Endothelial cell of umbilical vein (primary cell): ENCODE measurements around the gene RAD9B. TPM values are rescaled to one million over a fixed set of nuclear protein-coding genes. Genes with fewer than 3 reads are reported as not detected.

Source experiments
- BruUV-seq: library from RNA; stranded (reverse); fragments of 400-500 nt; replicated peaks from 2 replicates; lab custom pipeline; 2021; lab: Mats Ljungman, UMichigan
- CTCF ChIA-PET: fragments of 300-600, 350-600 bp; sonication (Branson Sonifier 250); formaldehyde crosslinking; loops from one replicate; lab custom pipeline; 2021; ENCODE audit warnings: antibody characterized with exemption, inconsistent platforms; lab: Charles Lee
- POLR2A ChIA-PET: fragments of 300-600, 350-600 bp; sonication (Branson Sonifier 250); formaldehyde crosslinking; loops from one replicate; lab custom pipeline; 2021; ENCODE audit warnings: antibody characterized with exemption, inconsistent platforms; lab: Charles Lee
- DNase-seq: peaks from one replicate; pipeline ENCODE4 v3.0.0-alpha.2; 2011; ENCODE audit warnings: low read depth, low spot score
- FAIRE-seq: peaks from 2 replicates; lab custom pipeline; 2011; peaks lifted over from hg19 to GRCh38; lab: Jason Lieb, UNC
- H2AFZ ChIP-seq: 2 replicates; pipeline ENCODE4 v1.6.0; 2012; ENCODE audit warnings: low read depth, low read length, control low read depth, inconsistent platforms
- H3K27ac ChIP-seq: 2 replicates; pipeline ENCODE4 v1.5.1; 2011; ENCODE audit warnings: low read depth, mild to moderate bottlenecking, control low read depth, low read length, moderate library complexity; ENCODE audit not compliant: insufficient read depth
- H3K27me3 ChIP-seq, 2 experiments: 2 replicates each; pipeline versions ENCODE4 v1.6.0 to v1.6.1; 2011; ENCODE audit warnings: low read length in 2 of 2, mixed read lengths in 1 of 2; ENCODE audit not compliant: control insufficient read depth in 2 of 2, insufficient read depth in 2 of 2
- H3K36me3 ChIP-seq, 2 experiments: 2 replicates in 1 of 2; 3 replicates in 1 of 2; pipeline ENCODE4 v1.5.1; 2011; ENCODE audit warnings: low read length in 2 of 2, mild to moderate bottlenecking in 1 of 2, moderate library complexity in 1 of 2; ENCODE audit not compliant: control insufficient read depth in 2 of 2, insufficient read depth in 2 of 2; ENCODE audit errors: extremely low read depth in 1 of 2
- H3K4me1 ChIP-seq: 3 replicates; pipeline ENCODE4 v1.5.1; 2011; ENCODE audit warnings: mild to moderate bottlenecking, low read length; ENCODE audit not compliant: control insufficient read depth, insufficient read depth; ENCODE audit errors: extremely low read depth
- H3K4me2 ChIP-seq: 2 replicates; pipeline ENCODE4 v1.6.1; 2011; ENCODE audit warnings: low read length, control low read depth, mixed read lengths; ENCODE audit not compliant: insufficient read depth
- H3K4me3 ChIP-seq, 3 experiments: fragments of 200-600 bp in 1 of 3; sonication (generic), shearing (Covaris generic) in 1 of 3; replicated peaks in 1 of 3; 2 replicates each; pipeline ENCODE4 v1.5.1; 2011 to 2016; ENCODE audit warnings: control low read depth in 3 of 3, low read length in 3 of 3, mild to moderate bottlenecking in 2 of 3, inconsistent platforms in 1 of 3, low read depth in 1 of 3, moderate library complexity in 1 of 3; ENCODE audit not compliant: insufficient read depth in 1 of 3
- H3K79me2 ChIP-seq: 2 replicates; pipeline ENCODE4 v1.6.0; 2012; ENCODE audit warnings: low read length, inconsistent platforms; ENCODE audit not compliant: control insufficient read depth, insufficient read depth
- H3K9ac ChIP-seq: replicated peaks from 2 replicates; pipeline ENCODE3; 2011; ENCODE audit warnings: low read length, control low read depth; ENCODE audit not compliant: insufficient read depth; ENCODE audit errors: extremely low read depth
- H3K9me1 ChIP-seq: replicated peaks from 3 replicates; pipeline ENCODE4 v1.6.0; 2011; ENCODE audit warnings: mild to moderate bottlenecking, low read length; ENCODE audit not compliant: control insufficient read depth, insufficient read depth; ENCODE audit errors: extremely low read depth
- H3K9me3 ChIP-seq: replicated peaks from 2 replicates; pipeline ENCODE4 v1.5.1; 2012; ENCODE audit warnings: low read length, inconsistent platforms; ENCODE audit not compliant: control insufficient read depth, insufficient read depth
- H4K20me1 ChIP-seq: replicated peaks from 2 replicates; pipeline ENCODE3; 2011; ENCODE audit warnings: mild to moderate bottlenecking, low read length; ENCODE audit not compliant: control insufficient read depth, insufficient read depth; ENCODE audit errors: extremely low read depth
- CTCF ChIP-seq, 2 donors: IDR thresholded peaks; 1 replicate in 1 of 2; 2 replicates in 1 of 2; pipeline ENCODE4 v1.5.1; 2011; ENCODE audit warnings: low read length in 2 of 2, mild to moderate bottlenecking in 2 of 2, moderate library complexity in 2 of 2, control low read depth in 1 of 2, inconsistent platforms in 1 of 2, low read depth in 1 of 2; ENCODE audit not compliant: insufficient read depth in 1 of 2; ENCODE audit errors: extremely low read depth in 1 of 2
- EZH2 ChIP-seq: IDR thresholded peaks from 2 replicates; pipeline ENCODE4 v1.6.1; 2012; ENCODE audit warnings: borderline replicate concordance, low read depth, mild to moderate bottlenecking, moderate library complexity, low read length, inconsistent platforms; ENCODE audit not compliant: severe bottlenecking
- FOS ChIP-seq: IDR thresholded peaks from 2 replicates; pipeline ENCODE4 v1.6.1; 2011; ENCODE audit warnings: mild to moderate bottlenecking, low read length, moderate library complexity, borderline replicate concordance; ENCODE audit not compliant: insufficient read depth
- GATA2 ChIP-seq: IDR thresholded peaks from 2 replicates; pipeline ENCODE4 v1.7.0; 2011; ENCODE audit warnings: low read depth, mild to moderate bottlenecking, moderate library complexity, mixed read lengths, low read length; ENCODE audit not compliant: insufficient read length, insufficient read depth
- JUN ChIP-seq: IDR thresholded peaks from 2 replicates; pipeline ENCODE4 v1.6.1; 2011; ENCODE audit warnings: borderline replicate concordance, low read depth; ENCODE audit not compliant: insufficient read length, insufficient read depth
- MYC ChIP-seq: IDR thresholded peaks from one replicate; pipeline ENCODE4 v1.6.1; 2011; ENCODE audit warnings: mild to moderate bottlenecking, low read depth, low read length
- dilution Hi-C: fragments of 300-500 bp; cut with MboI; formaldehyde crosslinking; loops from one replicate; pipeline ENCODE4 v1.15.0; 2019; ENCODE audit warnings: low sequenced_read_pairs; ENCODE audit not compliant: extremely low pct_ligation_motif_present
- intact Hi-C: fragments of 100-400 bp; cut with micrococcal nuclease; formaldehyde crosslinking; loops from one replicate; pipeline ENCODE4 v1.10.0; 2022
- polyA plus RNA-seq, 4 experiments: library from polyadenylated mRNA; depleted of rRNA in 3 of 4; stranded (reverse) in 3 of 4; unstranded in 1 of 4; fragments of >200 nt; gene quantifications; 2 replicates each; pipeline versions ENCODE4 v1.2.1 to v1.2.3, GENCODE V29; 2011 to 2012; ENCODE audit warnings: missing spikeins in 1 of 4
- total RNA-seq: library from RNA; stranded (reverse); gene quantifications from 2 replicates; pipeline ENCODE4 v1.2.3, GENCODE V29; 2021

RAD9B gene
- total and polyA plus RNA-seq, 2 donors (not counting 3 experiments of a cell fraction or from before 2014, with no cell fraction given) = 0.11 to 0.15 TPM

DNA sequence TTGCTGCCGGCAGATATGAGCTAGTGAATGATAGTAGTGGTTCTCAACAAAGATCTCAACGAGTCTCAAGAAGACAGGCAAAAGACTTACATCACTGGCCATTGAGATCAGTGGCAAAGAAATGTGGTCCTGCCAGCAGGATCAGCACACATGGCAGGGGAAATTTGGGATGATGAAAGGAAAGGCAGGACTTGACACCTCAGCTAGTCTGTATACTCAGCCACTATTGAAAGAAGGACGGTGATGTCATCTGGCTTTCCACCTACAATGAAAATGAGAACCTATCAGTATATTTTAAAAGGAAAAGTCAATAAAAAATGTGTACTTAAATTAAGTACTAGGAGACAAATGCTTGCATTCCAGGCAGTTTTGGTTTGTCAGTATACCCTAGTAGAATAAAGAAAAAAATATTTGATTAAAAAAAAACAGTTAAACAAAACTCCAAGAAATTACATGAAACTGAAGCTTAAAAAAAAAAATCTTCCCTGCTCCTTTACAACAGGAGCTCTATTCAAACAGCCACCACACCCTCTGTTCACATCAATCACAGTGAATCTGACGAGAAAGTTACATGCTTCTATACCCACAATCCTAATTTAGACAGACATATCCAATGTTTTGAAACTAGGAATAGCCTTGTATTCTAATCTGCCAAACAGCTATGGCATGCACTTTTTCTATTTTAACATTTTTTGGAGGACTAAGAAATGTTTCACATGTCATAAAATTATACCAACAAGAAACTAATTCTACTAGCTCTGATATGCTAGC is 34.9 kb downstream of the RAD9B start:
- Histone ChIP-seq H3K4me1 (peaks cover 15% of the 10 kb centered on the region), H3K9ac (no peak overlapping the region), H3K9me1 (no peaks in the 10 kb centered on the region), H3K36me3 (peaks cover 7 to 9% of the 10 kb centered on the region in 2 experiments), H4K20me1 (no peaks in the 10 kb centered on the region), H3K27me3 (no peaks in the 10 kb centered on the region), H2AFZ (no peak overlapping the region), H3K27ac (no peak overlapping the region), H3K4me3 (no peak overlapping the region), H3K4me2 (no peak overlapping the region), H3K9me3 (no peaks in the 10 kb centered on the region), H3K79me2 (peaks cover 12% of the 10 kb centered on the region)
- DNase-seq = no peak
- TF ChIP-seq EZH2 (no peak), GATA2 (no peak), MYC (no peak), JUN (no peak), CTCF (IDR thresholded peaks at IDR 0.05; ENCODE audit: extremely low read depth in 1 of 2, insufficient read depth in 1 of 2, low read depth in 1 of 2, low read length in 2 of 2) (no peak), FOS (no peak)
- dilution Hi-C loops (no loop called here), intact Hi-C loops (no loop called here)
- no TSS peak for BruUV-seq
- ChIA-PET POLR2A (no interaction called here), CTCF (interaction anchor here (1.1 kb wide), 1 partner anchor 63 kb away, joined by 3 read pairs; no protein-coding TSS in a partner anchor)
- no peak for FAIRE-seq
